VCaP (cell line): ENCODE measurements around the gene IRF6.

Experiments
- H3K27ac ChIP-seq: fragments of 450-650 bp; 2 replicates; pipeline ENCODE4 v1.5.1; 2017
- TF ChIP-seq, protein P1 (sequence below): fragments of 450-650 bp; conservative IDR thresholded peaks from 2 replicates; pipeline ENCODE4 v1.5.1; 2017; ENCODE audit warnings: mild to moderate bottlenecking, moderate library complexity

Gene IRF6

DNA sequence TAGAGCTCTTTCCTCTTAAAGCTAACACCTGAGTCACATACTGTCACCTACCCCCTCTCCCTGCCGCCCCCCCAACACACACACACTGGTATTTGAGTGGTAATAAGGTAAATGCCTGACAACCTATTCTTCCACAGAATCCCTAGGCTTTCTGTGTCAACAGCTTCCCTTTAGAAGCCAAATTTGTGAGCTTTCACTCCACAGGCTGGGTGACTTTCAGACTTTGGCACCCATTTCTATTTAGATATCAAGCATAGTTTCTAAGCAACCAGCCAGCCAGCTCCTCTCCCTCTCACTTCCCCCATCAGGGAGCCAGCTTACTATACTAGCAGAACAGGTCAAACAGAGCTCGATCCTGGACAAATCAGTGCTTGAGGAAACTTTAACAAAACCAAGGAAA is 18.4 kb downstream of the IRF6 start:
- TF ChIP-seq, protein P1, sequence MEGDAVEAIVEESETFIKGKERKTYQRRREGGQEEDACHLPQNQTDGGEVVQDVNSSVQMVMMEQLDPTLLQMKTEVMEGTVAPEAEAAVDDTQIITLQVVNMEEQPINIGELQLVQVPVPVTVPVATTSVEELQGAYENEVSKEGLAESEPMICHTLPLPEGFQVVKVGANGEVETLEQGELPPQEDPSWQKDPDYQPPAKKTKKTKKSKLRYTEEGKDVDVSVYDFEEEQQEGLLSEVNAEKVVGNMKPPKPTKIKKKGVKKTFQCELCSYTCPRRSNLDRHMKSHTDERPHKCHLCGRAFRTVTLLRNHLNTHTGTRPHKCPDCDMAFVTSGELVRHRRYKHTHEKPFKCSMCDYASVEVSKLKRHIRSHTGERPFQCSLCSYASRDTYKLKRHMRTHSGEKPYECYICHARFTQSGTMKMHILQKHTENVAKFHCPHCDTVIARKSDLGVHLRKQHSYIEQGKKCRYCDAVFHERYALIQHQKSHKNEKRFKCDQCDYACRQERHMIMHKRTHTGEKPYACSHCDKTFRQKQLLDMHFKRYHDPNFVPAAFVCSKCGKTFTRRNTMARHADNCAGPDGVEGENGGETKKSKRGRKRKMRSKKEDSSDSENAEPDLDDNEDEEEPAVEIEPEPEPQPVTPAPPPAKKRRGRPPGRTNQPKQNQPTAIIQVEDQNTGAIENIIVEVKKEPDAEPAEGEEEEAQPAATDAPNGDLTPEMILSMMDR = no peak
- peak overlapping the region; percentile 97 for H3K27ac ChIP-seq

DNA sequence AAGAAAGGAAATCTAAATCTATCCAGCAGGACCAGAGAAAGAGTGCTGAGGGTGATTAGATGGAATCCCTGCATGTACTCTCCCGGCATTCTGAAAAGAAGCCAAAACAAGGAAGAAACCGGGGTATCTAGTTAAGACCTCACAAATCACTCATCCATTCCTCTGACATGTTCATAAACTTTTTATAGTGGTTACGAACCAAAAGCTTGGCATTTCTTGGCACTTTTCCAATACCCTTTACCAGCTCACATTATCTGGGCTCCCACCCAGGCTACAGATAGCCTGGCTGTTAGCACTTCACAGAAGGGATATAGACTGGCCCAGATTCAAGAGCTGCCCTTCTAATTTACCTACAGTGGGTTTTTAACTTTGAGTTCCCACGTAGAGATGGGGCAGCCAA is 19.8 kb downstream of the IRF6 start:
- peak overlapping the region; percentile 97 for H3K27ac ChIP-seq
- TF ChIP-seq, protein P1 = no peak

DNA sequence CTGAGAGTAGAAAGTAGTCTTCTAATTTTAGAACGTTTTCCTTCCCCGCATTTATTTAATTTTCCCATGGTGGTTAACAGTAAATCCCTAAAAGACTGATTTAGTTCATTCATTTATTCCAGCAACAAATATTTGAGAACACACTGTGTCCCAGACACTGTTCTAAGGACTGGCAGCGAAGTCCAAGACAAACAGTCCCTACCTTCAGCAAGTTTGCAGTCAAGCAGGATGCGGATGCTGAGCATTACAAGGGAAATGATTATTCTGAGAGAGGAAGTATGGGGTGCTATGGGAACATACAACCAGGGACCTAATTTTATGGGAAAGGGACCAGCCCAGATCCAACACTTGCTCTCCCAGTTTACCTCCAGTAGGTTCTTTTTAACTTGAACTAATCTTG is 20.4 kb downstream of the IRF6 start:
- peak overlapping the region; percentile 97 for H3K27ac ChIP-seq
- TF ChIP-seq, protein P1 = no peak

DNA sequence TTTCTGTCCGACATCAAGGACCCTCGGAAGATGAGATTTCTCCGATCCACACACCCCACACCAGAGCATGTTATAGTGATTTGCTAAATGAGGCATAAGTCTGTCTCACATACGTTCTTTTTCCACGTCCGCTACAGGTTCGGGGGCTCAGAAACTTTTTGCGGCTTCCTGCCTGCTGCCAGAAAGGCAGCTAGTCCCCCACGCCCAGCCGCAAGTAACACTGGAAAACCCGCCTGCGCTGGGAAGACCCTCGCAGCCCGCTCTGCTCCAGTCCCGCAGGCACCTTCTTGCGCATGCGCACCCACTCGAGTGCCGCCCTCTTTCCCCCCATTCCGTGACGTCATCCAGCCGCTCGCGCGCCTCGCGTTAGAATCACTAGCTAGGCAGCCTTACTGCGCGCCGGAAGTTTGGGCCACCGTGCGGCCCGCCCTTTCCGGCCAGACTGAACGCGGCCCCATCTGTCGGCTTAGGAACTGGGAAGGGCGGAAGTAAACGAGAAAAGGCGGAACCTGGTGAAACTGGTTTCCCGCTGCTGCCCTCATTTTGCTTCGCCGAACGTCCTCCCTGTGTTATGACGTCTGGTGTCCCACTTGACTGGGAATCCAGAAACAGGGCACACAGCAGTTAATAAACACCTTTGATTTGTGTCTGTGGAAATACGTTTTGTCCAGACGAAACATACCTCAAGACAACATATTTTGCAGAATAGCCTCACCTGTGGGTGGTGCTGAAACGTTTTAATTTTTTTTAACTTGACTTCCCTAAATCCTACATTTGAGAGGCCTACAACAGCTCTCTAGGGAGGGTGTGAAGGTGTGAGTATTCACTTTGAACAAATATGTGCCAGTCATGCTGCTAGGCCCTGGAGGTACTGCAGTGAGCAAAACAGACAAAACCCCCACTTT is 21.4 kb downstream of the IRF6 start, which contains the start of gene C1orf74:
Gene C1orf74 (minus strand): TSS at position 295 of the 905 bp plus-strand sequence. CDS start 925 bp downstream, outside the sequence.
- TF ChIP-seq, protein P1 = no peak
- peak within 1 kb of the TSS; percentile 97 for H3K27ac ChIP-seq

DNA sequence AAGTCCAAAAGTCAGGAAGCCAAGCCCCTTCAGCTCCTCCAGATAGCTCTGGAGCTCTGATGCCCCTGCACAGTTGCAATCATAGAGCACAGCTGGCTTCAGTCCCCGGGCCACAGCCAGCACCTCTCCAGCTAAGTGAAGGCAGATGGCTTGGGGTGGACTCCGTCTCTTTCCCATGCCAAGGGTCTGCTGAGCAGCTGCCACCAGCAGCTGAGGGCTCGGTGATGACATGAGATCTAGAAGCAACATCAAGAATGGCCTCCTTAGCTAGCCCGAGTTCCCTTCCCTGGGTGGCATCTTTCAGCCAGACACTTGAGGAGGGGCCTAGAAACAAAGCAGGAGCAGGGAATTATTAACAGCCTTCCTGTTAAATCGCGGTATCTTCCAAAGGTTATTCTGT is 22.6 kb downstream of the IRF6 start:
- TF ChIP-seq, protein P1 = no peak
- H3K27ac ChIP-seq = peak overlapping the region; percentile 97; the same call in 1 of the 2 replicates

DNA sequence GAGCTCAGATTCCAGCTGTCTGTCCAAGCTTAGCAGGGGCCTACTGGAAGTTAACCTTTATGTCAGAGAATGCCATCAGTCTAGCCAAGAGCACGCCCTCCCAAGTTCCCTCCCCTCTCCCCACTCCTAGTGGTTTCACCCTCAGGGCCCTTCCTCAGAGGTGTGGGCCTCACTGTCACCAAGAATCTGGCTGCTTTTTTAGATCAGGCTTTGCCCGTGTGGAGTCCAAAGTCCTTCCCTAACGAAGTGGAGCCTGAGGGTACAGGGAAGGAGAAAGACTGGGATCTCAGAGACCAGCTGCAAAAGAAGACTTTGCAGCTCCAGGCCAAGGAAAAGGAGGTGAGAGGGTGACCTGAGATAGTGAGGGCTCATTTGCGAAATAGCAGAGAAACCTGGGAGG is 25.7 kb downstream of the IRF6 start:
- no peak overlapping the region for H3K27ac ChIP-seq
- TF ChIP-seq, protein P1 = no peak

DNA sequence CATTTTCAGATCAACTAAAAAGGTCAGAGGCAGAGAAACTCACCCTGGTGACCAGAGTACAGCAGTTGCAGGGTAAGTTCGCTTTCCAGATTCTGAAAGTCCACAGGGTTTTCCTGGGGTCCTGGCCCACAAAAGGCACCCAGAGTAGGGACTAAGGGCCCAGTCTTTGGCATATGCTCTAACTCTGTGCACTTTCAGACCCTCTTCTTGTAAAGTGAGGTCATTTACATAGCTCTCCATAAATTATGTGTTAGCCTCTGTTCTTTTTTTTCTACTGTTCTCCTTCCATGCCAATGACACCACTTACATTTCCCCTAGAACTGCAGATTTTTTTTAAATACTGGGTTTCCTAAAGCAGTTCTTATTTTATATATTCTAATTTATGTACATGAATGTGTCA is 27.8 kb downstream of the IRF6 start:
- TF ChIP-seq, protein P1 = no peak
- H3K27ac ChIP-seq = no peak overlapping the region
